Measurements from ENCODE around the gene RAB26. TPM values are rescaled to one million over a fixed set of nuclear protein-coding genes. Genes with fewer than 3 reads are reported as not detected.

RAB26 gene
- total and polyA plus RNA-seq, 2 of the 13 experiments (the other 11 are each of a cell fraction or from before 2014, with no cell fraction given) = 0.86 to 3.6 TPM

- TF ChIP-seq NFAT5 (CRISPR knock-in tag; IDR thresholded peaks at IDR 0.05) = no peak
- TF ChIP-seq SALL1 (CRISPR knock-in tag; IDR thresholded peaks at IDR 0.05) = 0 out of 2 replicates have a peak, but pooled peaks have one; percentile 22
- no peak for TF ChIP-seq IKZF1 (IDR thresholded peaks at IDR 0.05)
- no peak for TF ChIP-seq HMGXB4 (CRISPR knock-in tag; IDR thresholded peaks at IDR 0.05; ENCODE audit: borderline replicate concordance in 1 of 2, low read depth in 1 of 2)
- peak; percentile 51; the same call in 1 of the 2 replicates for TF ChIP-seq CBFB (CRISPR knock-in tag; IDR thresholded peaks at IDR 0.05)
- TF ChIP-seq ZBTB39 (CRISPR knock-in tag; IDR thresholded peaks at IDR 0.05) = no peak
- TF ChIP-seq SMARCC2 (IDR thresholded peaks at IDR 0.05) = no peak
- no peak for TF ChIP-seq ZNF318 (CRISPR knock-in tag; IDR thresholded peaks at IDR 0.05)
- TF ChIP-seq RXRA (CRISPR knock-in tag; IDR thresholded peaks at IDR 0.05) = peak; percentile 95
- no peak for TF ChIP-seq XBP1 (CRISPR knock-in tag; IDR thresholded peaks at IDR 0.05)
- TF ChIP-seq REPIN1 (CRISPR knock-in tag; IDR thresholded peaks at IDR 0.05; ENCODE audit: borderline replicate concordance, low read depth) = peak; percentile 34; the same call in 1 of the 2 replicates
Observed at GRCh38 chr16:2163211-2163881, 14.9 kb downstream of the RAB26 start (continued).
